Measurements from ENCODE around the gene MALRD1. TPM values are rescaled to one million over a fixed set of nuclear protein-coding genes. Genes with fewer than 3 reads are reported as not detected.
A peak's percentile ranks its signal among the peaks of the same experiment; 100 is the strongest.

The MALRD1 gene
- total RNA-seq, 1 experiment from 2014 or later = 0.86 TPM

DNA sequence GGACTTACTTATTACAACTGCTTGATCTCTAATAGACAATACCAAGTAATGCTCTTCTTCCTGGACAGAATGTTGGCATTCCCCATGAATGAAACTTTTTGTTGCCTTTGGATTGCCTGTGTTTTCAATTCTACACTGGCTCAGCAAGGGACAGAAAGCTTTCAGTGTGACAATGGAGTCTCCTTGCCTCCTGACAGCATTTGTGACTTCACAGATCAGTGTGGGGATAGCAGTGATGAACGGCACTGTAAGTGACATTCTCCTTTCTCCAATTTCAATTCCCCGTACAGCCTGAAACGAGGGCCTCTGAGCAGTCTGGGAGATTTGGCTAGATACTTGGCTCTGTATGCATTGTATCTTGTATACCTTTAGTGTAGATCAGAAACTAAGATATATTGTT, 290 bp downstream of the MALRD1 start:
- Histone ChIP-seq H3K4me3 (ENCODE audit: low read depth, low read length, poor library complexity, severe bottlenecking) (no peak overlapping the region), H3K4me1 (ENCODE audit: insufficient read depth, low read length, poor library complexity, severe bottlenecking) (peaks cover 15% of the 10 kb centered on the region), H3K9me3 (ENCODE audit: low read depth, low read length, poor library complexity, severe bottlenecking) (no peaks in the 10 kb centered on the region), H3K36me3 (ENCODE audit: insufficient read depth, low read length, poor library complexity, severe bottlenecking) (no peaks in the 10 kb centered on the region), H3K27ac (ENCODE audit: low read depth, low read length, poor library complexity, severe bottlenecking) (no peak overlapping the region), H3K27me3 (replicated peaks; ENCODE audit: insufficient read depth, low read depth, low read length, poor library complexity) (no peaks in the 10 kb centered on the region)
- CTCF ChIA-PET = no interaction called here
- BruUV-seq (replicated peaks) = no TSS peak
- TF ChIP-seq, protein P1, sequence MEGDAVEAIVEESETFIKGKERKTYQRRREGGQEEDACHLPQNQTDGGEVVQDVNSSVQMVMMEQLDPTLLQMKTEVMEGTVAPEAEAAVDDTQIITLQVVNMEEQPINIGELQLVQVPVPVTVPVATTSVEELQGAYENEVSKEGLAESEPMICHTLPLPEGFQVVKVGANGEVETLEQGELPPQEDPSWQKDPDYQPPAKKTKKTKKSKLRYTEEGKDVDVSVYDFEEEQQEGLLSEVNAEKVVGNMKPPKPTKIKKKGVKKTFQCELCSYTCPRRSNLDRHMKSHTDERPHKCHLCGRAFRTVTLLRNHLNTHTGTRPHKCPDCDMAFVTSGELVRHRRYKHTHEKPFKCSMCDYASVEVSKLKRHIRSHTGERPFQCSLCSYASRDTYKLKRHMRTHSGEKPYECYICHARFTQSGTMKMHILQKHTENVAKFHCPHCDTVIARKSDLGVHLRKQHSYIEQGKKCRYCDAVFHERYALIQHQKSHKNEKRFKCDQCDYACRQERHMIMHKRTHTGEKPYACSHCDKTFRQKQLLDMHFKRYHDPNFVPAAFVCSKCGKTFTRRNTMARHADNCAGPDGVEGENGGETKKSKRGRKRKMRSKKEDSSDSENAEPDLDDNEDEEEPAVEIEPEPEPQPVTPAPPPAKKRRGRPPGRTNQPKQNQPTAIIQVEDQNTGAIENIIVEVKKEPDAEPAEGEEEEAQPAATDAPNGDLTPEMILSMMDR (conservative IDR thresholded peaks at IDR 0.05; ENCODE audit: low read depth, low read length) = no peak
- TF ChIP-seq EZH2 (IDR thresholded peaks at IDR 0.05; ENCODE audit: borderline replicate concordance, low read depth, low read length, poor library complexity, severe bottlenecking) = no peak
- POLR2A ChIA-PET (ENCODE audit: low non-redundant PET) = no interaction called here
- DNase-seq (ENCODE audit: low spot score) = peak; percentile 23
- intact Hi-C loops (cut with micrococcal nuclease; ENCODE audit: unreplicated experiment) = no loop called here

DNA sequence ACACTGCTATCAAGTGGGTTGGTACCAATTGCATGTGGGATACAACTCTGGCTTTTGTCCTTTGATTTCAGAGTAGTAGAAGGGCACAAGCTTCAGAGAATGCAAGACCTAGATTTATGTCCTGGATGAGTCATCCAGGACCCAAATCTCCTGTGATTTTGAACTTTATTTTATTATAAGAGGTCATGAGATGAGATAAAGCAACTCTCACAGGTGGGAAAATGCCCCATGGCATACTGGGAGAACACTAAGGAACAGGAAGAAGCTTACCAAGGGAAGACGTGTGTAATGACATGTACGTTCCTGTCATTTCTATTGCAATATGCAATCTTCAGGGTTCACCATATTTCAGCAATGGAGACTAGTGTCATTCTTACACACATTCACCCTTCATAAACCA, 966 bp downstream of the MALRD1 start:
- intact Hi-C loops (cut with micrococcal nuclease; ENCODE audit: unreplicated experiment) = no loop called here
- no peak overlapping the region for H3K4me3 ChIP-seq (ENCODE audit: low read depth, low read length, poor library complexity, severe bottlenecking)
- DNase-seq (ENCODE audit: low spot score) = no peak
- ChIA-PET POLR2A (ENCODE audit: low non-redundant PET) (no interaction called here), CTCF (no interaction called here)
- no TSS peak for BruUV-seq (replicated peaks)
- peaks cover 9% of the 10 kb centered on the region for H3K4me1 ChIP-seq (ENCODE audit: insufficient read depth, low read length, poor library complexity, severe bottlenecking)
- no peaks in the 10 kb centered on the region for H3K9me3 ChIP-seq (ENCODE audit: low read depth, low read length, poor library complexity, severe bottlenecking)
- no peaks in the 10 kb centered on the region for H3K27me3 ChIP-seq (replicated peaks; ENCODE audit: insufficient read depth, low read depth, low read length, poor library complexity)
- no peak for TF ChIP-seq EZH2 (IDR thresholded peaks at IDR 0.05; ENCODE audit: borderline replicate concordance, low read depth, low read length, poor library complexity, severe bottlenecking)
- TF ChIP-seq, protein P1 (conservative IDR thresholded peaks at IDR 0.05; ENCODE audit: low read depth, low read length) = no peak
- H3K36me3 ChIP-seq (ENCODE audit: insufficient read depth, low read length, poor library complexity, severe bottlenecking) = no peaks in the 10 kb centered on the region
- no peak overlapping the region for H3K27ac ChIP-seq (ENCODE audit: low read depth, low read length, poor library complexity, severe bottlenecking)

- ChIA-PET POLR2A (ENCODE audit: low non-redundant PET) (no interaction called here), CTCF (no interaction called here)
- no peaks in the 10 kb centered on the region for H3K4me1 ChIP-seq (ENCODE audit: insufficient read depth, low read length, poor library complexity, severe bottlenecking)
- no peaks in the 10 kb centered on the region for H3K27me3 ChIP-seq (replicated peaks; ENCODE audit: insufficient read depth, low read depth, low read length, poor library complexity)
- BruUV-seq (replicated peaks) = no TSS peak
- intact Hi-C loops (cut with micrococcal nuclease; ENCODE audit: unreplicated experiment) = no loop called here
- H3K36me3 ChIP-seq (ENCODE audit: insufficient read depth, low read length, poor library complexity, severe bottlenecking) = no peaks in the 10 kb centered on the region
- TF ChIP-seq, protein P1 (conservative IDR thresholded peaks at IDR 0.05; ENCODE audit: low read depth, low read length) = no peak
- no peak for TF ChIP-seq EZH2 (IDR thresholded peaks at IDR 0.05; ENCODE audit: borderline replicate concordance, low read depth, low read length, poor library complexity, severe bottlenecking)
- H3K27ac ChIP-seq (ENCODE audit: low read depth, low read length, poor library complexity, severe bottlenecking) = no peak overlapping the region
- no peak for DNase-seq (ENCODE audit: low spot score)
- no peak overlapping the region for H3K4me3 ChIP-seq (ENCODE audit: low read depth, low read length, poor library complexity, severe bottlenecking)
- H3K9me3 ChIP-seq (ENCODE audit: low read depth, low read length, poor library complexity, severe bottlenecking) = no peaks in the 10 kb centered on the region
Observed at GRCh38 chr10:19054289-19054835, 5.8 kb downstream of the MALRD1 start.

Measured in A673 (cell line).